OCI-LY3 (cell line): ENCODE data around the gene PSMA6.

Experiments used
- CTCF ChIP-seq: fragments of 200-600, 300-600 bp; sonication (generic); IDR thresholded peaks from 2 replicates; pipeline ENCODE4 v1.5.1; 2014; ENCODE audit warnings: antibody characterized with exemption, low read length, low read depth
- EZH2phosphoT487 ChIP-seq: fragments of 200-600 bp; shearing (Covaris generic); IDR thresholded peaks from 2 replicates; pipeline ENCODE4 v1.6.1; 2018; ENCODE audit warnings: antibody characterized with exemption, mixed run types, low read depth

GRCh38 chr14:35300228-35300627 is 8.0 kb downstream of the PSMA6 start:
- TF ChIP-seq CTCF, result no peak
- TF ChIP-seq EZH2phosphoT487, result no peak
